ENCODE measurements around the gene IL31. TPM values are rescaled to one million over a fixed set of nuclear protein-coding genes. Genes with fewer than 3 reads are reported as not detected.

IL31 gene
- total and polyA plus RNA-seq, 4 donors: not detected

GRCh38 chr12:122216445-122216844, 42.4 kb upstream of the IL31 start (continued):
- TF ChIP-seq REST (IDR thresholded peaks at IDR 0.05): no peak
- TF ChIP-seq HNF4A (conservative IDR thresholded peaks at IDR 0.05): no peak
- TF ChIP-seq TAF1 (conservative IDR thresholded peaks at IDR 0.05): no peak

GRCh38 chr12:122215771-122216170, 41.8 kb upstream of the IL31 start:
- TF ChIP-seq YY1 (IDR thresholded peaks at IDR 0.05) (no peak), EGR1 (IDR thresholded peaks at IDR 0.05; ENCODE audit: low read depth in 2 of 2) (no peak), FOXA1 (IDR thresholded peaks at IDR 0.05) (no peak), JUND (IDR thresholded peaks at IDR 0.05) (no peak), ATF3 (IDR thresholded peaks at IDR 0.05) (no peak), TAF1 (conservative IDR thresholded peaks at IDR 0.05) (no peak)
- WGBS: 97% methylated on average over 5 of the region's 5 CpGs
- Histone ChIP-seq H3K4me3 (ENCODE audit: low read depth in 1 of 3, low read length in 3 of 3) (no peak overlapping the region), H3K27ac (ENCODE audit: low read depth in 1 of 2, low read length in 2 of 2) (no peak overlapping the region), H3K27me3 (ENCODE audit: control insufficient read depth in 4 of 4, insufficient read depth in 4 of 4, low read length in 3 of 4) (no peaks in the 10 kb centered on the region), H3K4me1 (ENCODE audit: control insufficient read depth in 4 of 4, insufficient read depth in 4 of 4, low read length in 3 of 4) (no peaks in the 10 kb centered on the region), H3K9ac (ENCODE audit: low read depth in 1 of 2, low read length in 2 of 2) (no peak overlapping the region), H3K36me3 (ENCODE audit: control insufficient read depth in 4 of 4, insufficient read depth in 3 of 4, low read depth in 1 of 4, low read length in 3 of 4) (peaks cover 18 to 79% (median 64%) of the 10 kb centered on the region in 4 donors), H3K9me3 (ENCODE audit: control insufficient read depth in 4 of 4, low read length in 3 of 4) (no peaks in the 10 kb centered on the region)
- no peak for DNase-seq (ENCODE audit: low spot score)

GRCh38 chr12:122208073-122208820, 34.2 kb upstream of the IL31 start:
- no peak for DNase-seq (ENCODE audit: low spot score)
- Histone ChIP-seq H3K36me3 (ENCODE audit: control insufficient read depth in 4 of 4, insufficient read depth in 3 of 4, low read depth in 1 of 4, low read length in 3 of 4) (peaks cover 14 to 45% (median 34%) of the 10 kb centered on the region in 4 donors), H3K9me3 (ENCODE audit: control insufficient read depth in 4 of 4, low read length in 3 of 4) (no peaks in the 10 kb centered on the region), H3K4me1 (ENCODE audit: control insufficient read depth in 4 of 4, insufficient read depth in 4 of 4, low read length in 3 of 4) (peaks cover 6 to 15% (median 10%) of the 10 kb centered on the region in 4 donors), H3K27ac (ENCODE audit: low read depth in 1 of 2, low read length in 2 of 2) (no peak overlapping the region), H3K9ac (ENCODE audit: low read depth in 1 of 2, low read length in 2 of 2) (no peak overlapping the region), H3K4me3 (ENCODE audit: low read depth in 1 of 3, low read length in 3 of 3) (no peak overlapping the region), H3K27me3 (ENCODE audit: control insufficient read depth in 4 of 4, insufficient read depth in 4 of 4, low read length in 3 of 4) (no peaks in the 10 kb centered on the region)
- WGBS: 94% methylated on average over 18 of the region's 18 CpGs
- TF ChIP-seq SP1 (IDR thresholded peaks at IDR 0.05): no peak
- TF ChIP-seq HNF4G (IDR thresholded peaks at IDR 0.05): no peak
- TF ChIP-seq ATF3 (IDR thresholded peaks at IDR 0.05): no peak
- TF ChIP-seq YY1 (IDR thresholded peaks at IDR 0.05): no peak

GRCh38 chr12:122207391-122207790, 33.4 kb upstream of the IL31 start:
- Histone ChIP-seq H3K4me3 (ENCODE audit: low read depth in 1 of 3, low read length in 3 of 3) (no peak overlapping the region), H3K9me3 (ENCODE audit: control insufficient read depth in 4 of 4, low read length in 3 of 4) (no peaks in the 10 kb centered on the region), H3K9ac (ENCODE audit: low read depth in 1 of 2, low read length in 2 of 2) (no peak overlapping the region), H3K4me1 (ENCODE audit: control insufficient read depth in 4 of 4, insufficient read depth in 4 of 4, low read length in 3 of 4) (peaks cover 9 to 20% (median 12%) of the 10 kb centered on the region in 4 donors), H3K27ac (ENCODE audit: low read depth in 1 of 2, low read length in 2 of 2) (no peak overlapping the region), H3K27me3 (ENCODE audit: control insufficient read depth in 4 of 4, insufficient read depth in 4 of 4, low read length in 3 of 4) (peaks cover 0 to 2% (median under 1%) of the 10 kb centered on the region in 4 donors), H3K36me3 (ENCODE audit: control insufficient read depth in 4 of 4, insufficient read depth in 3 of 4, low read depth in 1 of 4, low read length in 3 of 4) (peaks cover 11 to 38% (median 27%) of the 10 kb centered on the region in 4 donors)
- DNase-seq (ENCODE audit: low spot score): no peak
- WGBS: 91% methylated on average over 8 of the region's 8 CpGs
- TF ChIP-seq EGR1 (IDR thresholded peaks at IDR 0.05; ENCODE audit: low read depth in 2 of 2) (no peak), RXRA (IDR thresholded peaks at IDR 0.05) (no peak), ATF3 (IDR thresholded peaks at IDR 0.05) (no peak), CTCF (IDR thresholded peaks at IDR 0.05; ENCODE audit: low read depth, low read length, missing input control) (no peak), HNF4A (conservative IDR thresholded peaks at IDR 0.05) (no peak), REST (IDR thresholded peaks at IDR 0.05) (no peak), HNF4G (IDR thresholded peaks at IDR 0.05) (no peak), FOXA2 (IDR thresholded peaks at IDR 0.05) (no peak), JUND (IDR thresholded peaks at IDR 0.05) (no peak), FOXA1 (IDR thresholded peaks at IDR 0.05) (no peak), SP1 (IDR thresholded peaks at IDR 0.05) (no peak)

Measured in liver (tissue), 9 donors.